ENCODE measurements around the gene OR4B1.

DNA sequence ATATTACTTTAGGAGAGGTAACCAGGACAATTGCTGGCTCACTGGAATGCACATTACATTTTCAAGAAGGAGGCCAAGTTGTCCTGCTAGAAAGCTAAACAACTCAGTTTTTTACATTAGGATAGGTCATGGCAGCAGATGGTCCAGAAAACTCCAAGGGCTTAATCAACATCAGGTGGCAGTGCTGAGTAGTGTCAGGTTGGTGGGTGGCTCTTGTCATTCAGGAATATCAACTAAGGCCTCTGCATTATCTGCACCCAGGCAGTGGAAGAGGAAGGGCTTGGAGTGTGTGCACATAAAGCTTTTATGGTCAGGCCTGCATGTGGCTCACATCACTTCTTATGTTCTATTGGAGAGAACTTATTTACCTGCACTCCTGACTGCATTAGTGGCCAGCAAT, 32.2 kb upstream of the OR4B1 start:
- TF ChIP-seq POLR2A (IDR thresholded peaks at IDR 0.05): no peak
- no peak for TF ChIP-seq POLR2AphosphoS5 (IDR thresholded peaks at IDR 0.05)
- TF ChIP-seq CTCF (IDR thresholded peaks at IDR 0.05): no peak

Measured in stomach (tissue), 4 donors.